A673 (cell line): Measurements from ENCODE around the gene HOXB7.

Experiments
- EZH2 ChIP-seq: fragments of 200-600 bp; sonication (generic); IDR thresholded peaks from 2 replicates; pipeline ENCODE4 v1.6.1; 2017; ENCODE audit warnings: borderline replicate concordance, low read depth, mild to moderate bottlenecking, mixed read lengths, antibody characterized with exemption, low read length; ENCODE audit not compliant: poor library complexity, severe bottlenecking
- TF ChIP-seq, protein P1 (sequence below): fragments of 300-800, 200-600 bp; sonication (generic); conservative IDR thresholded peaks from 2 replicates; pipeline ENCODE4 v1.5.1; 2017; ENCODE audit warnings: low read depth, mild to moderate bottlenecking, antibody characterized with exemption, low read length, moderate library complexity, mixed read lengths

DNA sequence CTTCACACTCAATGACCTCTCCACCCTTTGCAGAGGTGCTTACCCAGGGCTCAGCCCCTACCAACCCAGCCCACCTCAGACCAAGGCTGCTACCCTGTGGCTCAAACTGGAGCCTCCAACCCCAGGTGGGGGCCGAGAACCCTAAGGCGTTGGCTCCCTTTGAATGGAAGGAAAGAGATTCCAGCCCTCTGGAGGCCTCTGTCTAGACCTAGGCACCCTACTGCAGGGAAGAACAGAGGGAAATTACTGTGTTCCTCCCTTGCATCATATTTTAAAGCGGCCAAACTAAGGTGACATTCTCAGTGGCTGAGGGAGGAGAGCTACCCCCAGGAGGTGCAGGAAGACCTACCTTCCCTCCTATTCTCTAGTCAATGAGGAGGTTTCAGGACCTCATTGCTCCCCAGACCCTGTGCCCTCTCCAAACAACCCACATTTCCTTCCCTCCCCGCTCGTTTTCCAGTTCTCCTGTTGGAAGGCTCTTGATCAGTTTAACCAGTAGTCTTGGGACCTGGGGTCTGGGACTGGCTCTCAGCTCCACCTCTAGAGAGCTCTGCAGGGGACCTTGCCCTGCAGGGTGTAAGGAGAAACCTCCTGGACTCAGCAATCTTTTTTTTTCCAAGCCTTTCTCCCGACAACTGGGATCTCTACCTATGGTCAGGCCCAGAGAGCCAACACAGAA, 9.8 kb upstream of the HOXB7 start:
- TF ChIP-seq, protein P1, sequence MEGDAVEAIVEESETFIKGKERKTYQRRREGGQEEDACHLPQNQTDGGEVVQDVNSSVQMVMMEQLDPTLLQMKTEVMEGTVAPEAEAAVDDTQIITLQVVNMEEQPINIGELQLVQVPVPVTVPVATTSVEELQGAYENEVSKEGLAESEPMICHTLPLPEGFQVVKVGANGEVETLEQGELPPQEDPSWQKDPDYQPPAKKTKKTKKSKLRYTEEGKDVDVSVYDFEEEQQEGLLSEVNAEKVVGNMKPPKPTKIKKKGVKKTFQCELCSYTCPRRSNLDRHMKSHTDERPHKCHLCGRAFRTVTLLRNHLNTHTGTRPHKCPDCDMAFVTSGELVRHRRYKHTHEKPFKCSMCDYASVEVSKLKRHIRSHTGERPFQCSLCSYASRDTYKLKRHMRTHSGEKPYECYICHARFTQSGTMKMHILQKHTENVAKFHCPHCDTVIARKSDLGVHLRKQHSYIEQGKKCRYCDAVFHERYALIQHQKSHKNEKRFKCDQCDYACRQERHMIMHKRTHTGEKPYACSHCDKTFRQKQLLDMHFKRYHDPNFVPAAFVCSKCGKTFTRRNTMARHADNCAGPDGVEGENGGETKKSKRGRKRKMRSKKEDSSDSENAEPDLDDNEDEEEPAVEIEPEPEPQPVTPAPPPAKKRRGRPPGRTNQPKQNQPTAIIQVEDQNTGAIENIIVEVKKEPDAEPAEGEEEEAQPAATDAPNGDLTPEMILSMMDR = no peak
- TF ChIP-seq EZH2 = no peak
